Measurements from ENCODE around the gene SOX6.

DNA sequence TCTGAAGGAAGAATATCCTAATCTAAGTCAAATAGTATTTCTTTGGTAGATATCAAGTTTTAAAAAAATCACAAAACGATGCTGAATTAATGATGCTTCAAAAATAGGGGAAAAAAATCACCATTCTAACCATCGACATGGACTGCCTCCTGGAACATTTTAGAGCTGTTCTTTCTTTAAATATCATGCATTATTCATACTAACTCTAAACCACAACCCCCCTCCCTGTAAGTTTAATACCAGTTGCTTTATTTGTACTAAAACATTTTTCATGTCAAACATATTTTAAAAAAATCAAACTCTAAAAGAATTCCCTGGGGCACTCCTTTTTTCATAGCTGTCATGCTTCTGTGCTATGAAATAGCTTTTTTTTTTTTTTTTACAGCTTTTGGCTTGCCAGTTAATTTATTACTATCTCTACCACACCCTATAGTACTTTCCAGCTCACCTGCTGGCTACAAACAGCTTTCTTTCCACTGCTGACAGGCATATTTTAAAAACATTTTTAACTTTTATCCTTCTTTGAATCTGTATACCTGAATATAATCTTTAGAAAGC lies 256.9 kb downstream of the SOX6 start:
- TF ChIP-seq, protein P1, sequence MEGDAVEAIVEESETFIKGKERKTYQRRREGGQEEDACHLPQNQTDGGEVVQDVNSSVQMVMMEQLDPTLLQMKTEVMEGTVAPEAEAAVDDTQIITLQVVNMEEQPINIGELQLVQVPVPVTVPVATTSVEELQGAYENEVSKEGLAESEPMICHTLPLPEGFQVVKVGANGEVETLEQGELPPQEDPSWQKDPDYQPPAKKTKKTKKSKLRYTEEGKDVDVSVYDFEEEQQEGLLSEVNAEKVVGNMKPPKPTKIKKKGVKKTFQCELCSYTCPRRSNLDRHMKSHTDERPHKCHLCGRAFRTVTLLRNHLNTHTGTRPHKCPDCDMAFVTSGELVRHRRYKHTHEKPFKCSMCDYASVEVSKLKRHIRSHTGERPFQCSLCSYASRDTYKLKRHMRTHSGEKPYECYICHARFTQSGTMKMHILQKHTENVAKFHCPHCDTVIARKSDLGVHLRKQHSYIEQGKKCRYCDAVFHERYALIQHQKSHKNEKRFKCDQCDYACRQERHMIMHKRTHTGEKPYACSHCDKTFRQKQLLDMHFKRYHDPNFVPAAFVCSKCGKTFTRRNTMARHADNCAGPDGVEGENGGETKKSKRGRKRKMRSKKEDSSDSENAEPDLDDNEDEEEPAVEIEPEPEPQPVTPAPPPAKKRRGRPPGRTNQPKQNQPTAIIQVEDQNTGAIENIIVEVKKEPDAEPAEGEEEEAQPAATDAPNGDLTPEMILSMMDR (IDR thresholded peaks at IDR 0.05), result no peak
- TF ChIP-seq POLR2A (IDR thresholded peaks at IDR 0.05) (no peak), POLR2AphosphoS5 (IDR thresholded peaks at IDR 0.05) (no peak), EP300 (IDR thresholded peaks at IDR 0.05) (no peak)
